ENCODE results near the gene CENPA.

DNA sequence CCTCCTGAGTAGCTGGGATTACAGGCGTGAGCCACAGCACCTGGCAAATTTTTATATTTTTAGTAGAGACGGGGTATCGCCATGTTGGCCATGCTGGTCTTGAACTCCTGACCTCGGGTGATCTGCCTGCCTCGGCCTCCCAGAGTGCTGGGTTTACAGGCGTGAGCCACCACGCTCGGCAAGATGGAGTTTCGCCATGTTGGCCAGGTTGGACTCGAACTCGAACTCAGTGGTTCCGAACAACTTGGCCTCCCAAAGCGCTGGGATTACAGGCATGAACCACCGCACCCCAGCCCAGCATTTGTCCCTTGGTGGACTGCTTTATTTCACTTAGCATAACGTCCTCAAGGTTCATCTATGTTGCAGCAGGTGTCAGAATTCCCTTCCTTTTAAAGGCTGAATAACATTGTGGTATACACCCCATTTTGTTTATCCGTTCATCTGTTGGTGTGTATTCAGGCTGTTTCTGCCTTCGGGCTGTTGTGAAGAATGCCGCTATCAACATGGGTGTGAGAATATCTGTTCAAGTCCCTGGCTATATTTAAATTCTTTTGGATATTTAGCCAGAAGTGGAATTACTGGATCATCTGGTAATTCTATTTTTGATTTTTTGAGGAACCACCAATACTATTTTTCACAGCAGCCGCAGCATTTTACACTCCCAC, 1.2 kb upstream of the CENPA start:
- TF ChIP-seq, protein P1, sequence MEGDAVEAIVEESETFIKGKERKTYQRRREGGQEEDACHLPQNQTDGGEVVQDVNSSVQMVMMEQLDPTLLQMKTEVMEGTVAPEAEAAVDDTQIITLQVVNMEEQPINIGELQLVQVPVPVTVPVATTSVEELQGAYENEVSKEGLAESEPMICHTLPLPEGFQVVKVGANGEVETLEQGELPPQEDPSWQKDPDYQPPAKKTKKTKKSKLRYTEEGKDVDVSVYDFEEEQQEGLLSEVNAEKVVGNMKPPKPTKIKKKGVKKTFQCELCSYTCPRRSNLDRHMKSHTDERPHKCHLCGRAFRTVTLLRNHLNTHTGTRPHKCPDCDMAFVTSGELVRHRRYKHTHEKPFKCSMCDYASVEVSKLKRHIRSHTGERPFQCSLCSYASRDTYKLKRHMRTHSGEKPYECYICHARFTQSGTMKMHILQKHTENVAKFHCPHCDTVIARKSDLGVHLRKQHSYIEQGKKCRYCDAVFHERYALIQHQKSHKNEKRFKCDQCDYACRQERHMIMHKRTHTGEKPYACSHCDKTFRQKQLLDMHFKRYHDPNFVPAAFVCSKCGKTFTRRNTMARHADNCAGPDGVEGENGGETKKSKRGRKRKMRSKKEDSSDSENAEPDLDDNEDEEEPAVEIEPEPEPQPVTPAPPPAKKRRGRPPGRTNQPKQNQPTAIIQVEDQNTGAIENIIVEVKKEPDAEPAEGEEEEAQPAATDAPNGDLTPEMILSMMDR (IDR thresholded peaks at IDR 0.05 in 8 of 11, conservative IDR thresholded peaks at IDR 0.05 in 3 of 11): no peak
- no peak for TF ChIP-seq POLR2A (IDR thresholded peaks at IDR 0.05)
